HL-60 (cell line): ENCODE results near the gene ADGRG7.

Source experiments
- CTCF ChIP-seq: IDR thresholded peaks from one replicate; pipeline ENCODE4 v1.5.1; 2011; ENCODE audit warnings: low read length, control low read depth, inconsistent platforms; ENCODE audit not compliant: insufficient read depth
- GABPA ChIP-seq: IDR thresholded peaks from 2 replicates; pipeline ENCODE4 v1.6.1; 2012; ENCODE audit warnings: low read depth
- POLR2AphosphoS5 ChIP-seq: IDR thresholded peaks from 2 replicates; pipeline ENCODE4 v1.6.1; 2012; ENCODE audit warnings: low read depth

GRCh38 chr3:100715176-100715575, 105.8 kb downstream of the ADGRG7 start:
- no peak for TF ChIP-seq GABPA
- no peak for TF ChIP-seq CTCF
- TF ChIP-seq POLR2AphosphoS5, result no peak
